GM12865 (cell line): Measurements from ENCODE around the gene ADSS1.

Experiments
- DNase-seq: peaks from one replicate; pipeline ENCODE4 v3.0.0; 2010; ENCODE audit warnings: low read depth
- H3K4me3 ChIP-seq: 2 replicates; pipeline ENCODE4 v1.5.1; 2011; ENCODE audit warnings: mild to moderate bottlenecking, low read depth, low read length, control low read depth
- TF ChIP-seq, protein P1 (sequence below): IDR thresholded peaks from 2 replicates; pipeline ENCODE4 v1.5.1; 2011; ENCODE audit warnings: low read length, control low read depth, low read depth, inconsistent platforms; ENCODE audit not compliant: insufficient read depth; ENCODE audit errors: missing control alignments

The ADSS1 gene

DNA sequence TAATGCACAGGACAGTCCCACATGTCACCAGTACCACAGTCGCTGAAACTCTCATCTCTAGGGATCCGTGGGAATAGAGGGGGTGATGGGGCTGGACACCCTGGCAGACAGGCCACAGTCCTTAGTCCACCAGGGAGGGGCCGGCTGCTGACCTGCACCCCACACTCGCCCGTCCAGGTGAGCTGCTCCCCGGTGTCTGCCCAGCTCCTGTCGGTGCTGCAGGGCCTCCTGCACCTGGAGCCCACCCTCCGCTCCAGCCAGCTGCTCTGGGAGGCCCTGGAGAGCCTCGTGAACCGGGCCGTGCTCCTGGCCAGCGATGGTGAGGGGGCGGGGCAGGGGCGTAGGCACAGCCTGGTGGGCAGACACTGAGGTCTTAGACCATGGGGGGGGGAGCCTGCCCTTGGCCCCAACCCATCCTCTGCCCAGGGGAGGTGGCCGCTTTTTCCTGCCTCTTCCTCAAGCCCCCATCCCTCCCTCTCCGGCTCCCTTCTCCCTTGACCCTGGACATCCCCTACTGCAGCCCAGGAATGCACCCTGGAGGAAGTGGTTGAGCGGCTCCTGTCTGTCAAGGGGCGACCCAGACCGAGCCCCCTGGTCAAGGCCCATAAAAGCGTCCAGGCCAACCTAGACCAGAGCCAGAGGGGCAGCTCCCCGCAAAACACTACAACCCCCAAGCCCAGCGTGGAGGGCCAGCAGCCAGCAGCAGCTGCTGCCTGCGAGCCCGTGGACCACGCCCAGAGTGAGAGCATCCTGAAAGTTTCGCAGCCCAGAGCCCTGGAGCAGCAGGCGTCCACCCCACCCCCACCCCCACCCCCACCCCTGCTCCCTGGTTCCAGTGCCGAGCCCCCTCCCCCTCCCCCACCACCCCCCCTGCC lies 17.1 kb upstream of the ADSS1 start:
- H3K4me3 ChIP-seq, result no peak overlapping the region
- TF ChIP-seq, protein P1, sequence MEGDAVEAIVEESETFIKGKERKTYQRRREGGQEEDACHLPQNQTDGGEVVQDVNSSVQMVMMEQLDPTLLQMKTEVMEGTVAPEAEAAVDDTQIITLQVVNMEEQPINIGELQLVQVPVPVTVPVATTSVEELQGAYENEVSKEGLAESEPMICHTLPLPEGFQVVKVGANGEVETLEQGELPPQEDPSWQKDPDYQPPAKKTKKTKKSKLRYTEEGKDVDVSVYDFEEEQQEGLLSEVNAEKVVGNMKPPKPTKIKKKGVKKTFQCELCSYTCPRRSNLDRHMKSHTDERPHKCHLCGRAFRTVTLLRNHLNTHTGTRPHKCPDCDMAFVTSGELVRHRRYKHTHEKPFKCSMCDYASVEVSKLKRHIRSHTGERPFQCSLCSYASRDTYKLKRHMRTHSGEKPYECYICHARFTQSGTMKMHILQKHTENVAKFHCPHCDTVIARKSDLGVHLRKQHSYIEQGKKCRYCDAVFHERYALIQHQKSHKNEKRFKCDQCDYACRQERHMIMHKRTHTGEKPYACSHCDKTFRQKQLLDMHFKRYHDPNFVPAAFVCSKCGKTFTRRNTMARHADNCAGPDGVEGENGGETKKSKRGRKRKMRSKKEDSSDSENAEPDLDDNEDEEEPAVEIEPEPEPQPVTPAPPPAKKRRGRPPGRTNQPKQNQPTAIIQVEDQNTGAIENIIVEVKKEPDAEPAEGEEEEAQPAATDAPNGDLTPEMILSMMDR, result no peak
- no peak for DNase-seq

DNA sequence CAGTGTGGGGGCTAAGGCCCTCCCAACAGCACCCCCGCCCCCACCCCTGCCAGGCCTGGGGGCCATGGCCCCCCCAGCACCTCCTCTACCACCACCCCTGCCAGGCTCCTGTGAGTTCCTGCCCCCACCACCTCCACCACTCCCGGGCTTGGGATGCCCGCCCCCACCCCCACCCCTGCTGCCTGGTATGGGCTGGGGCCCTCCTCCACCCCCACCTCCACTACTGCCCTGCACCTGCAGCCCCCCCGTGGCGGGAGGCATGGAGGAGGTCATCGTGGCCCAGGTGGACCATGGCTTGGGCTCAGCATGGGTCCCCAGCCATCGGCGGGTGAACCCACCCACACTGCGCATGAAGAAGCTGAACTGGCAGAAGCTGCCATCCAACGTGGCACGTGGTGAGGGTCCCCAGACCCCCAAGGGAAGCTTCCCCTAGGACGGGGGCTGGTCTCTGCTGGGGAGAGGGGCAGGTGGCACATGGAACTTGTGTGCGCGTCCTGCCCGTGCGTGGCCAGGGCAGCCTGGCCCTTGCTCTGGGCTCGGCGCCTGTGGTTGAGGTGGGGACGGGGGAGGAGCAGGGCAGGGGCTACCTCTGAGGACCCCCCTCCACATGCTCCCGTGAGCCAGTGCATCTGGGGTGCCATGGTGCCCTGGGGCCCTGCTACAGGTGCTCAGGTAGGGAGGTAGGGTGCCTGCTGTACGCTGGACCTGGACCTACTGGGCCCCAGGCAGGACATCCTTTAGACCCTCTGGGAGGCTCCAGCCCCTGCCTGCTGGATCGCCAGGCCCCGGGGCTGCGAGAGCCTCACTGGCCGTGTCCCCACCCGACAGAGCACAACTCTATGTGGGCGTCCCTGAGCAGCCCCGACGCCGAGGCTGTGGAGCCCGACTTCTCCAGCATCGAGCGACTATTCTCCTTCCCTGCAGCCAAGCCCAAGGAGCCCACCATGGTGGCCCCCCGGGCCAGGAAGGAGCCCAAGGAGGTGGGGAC lies 16.1 kb upstream of the ADSS1 start:
- no peak for DNase-seq
- TF ChIP-seq, protein P1, result no peak
- H3K4me3 ChIP-seq, result no peak overlapping the region

DNA sequence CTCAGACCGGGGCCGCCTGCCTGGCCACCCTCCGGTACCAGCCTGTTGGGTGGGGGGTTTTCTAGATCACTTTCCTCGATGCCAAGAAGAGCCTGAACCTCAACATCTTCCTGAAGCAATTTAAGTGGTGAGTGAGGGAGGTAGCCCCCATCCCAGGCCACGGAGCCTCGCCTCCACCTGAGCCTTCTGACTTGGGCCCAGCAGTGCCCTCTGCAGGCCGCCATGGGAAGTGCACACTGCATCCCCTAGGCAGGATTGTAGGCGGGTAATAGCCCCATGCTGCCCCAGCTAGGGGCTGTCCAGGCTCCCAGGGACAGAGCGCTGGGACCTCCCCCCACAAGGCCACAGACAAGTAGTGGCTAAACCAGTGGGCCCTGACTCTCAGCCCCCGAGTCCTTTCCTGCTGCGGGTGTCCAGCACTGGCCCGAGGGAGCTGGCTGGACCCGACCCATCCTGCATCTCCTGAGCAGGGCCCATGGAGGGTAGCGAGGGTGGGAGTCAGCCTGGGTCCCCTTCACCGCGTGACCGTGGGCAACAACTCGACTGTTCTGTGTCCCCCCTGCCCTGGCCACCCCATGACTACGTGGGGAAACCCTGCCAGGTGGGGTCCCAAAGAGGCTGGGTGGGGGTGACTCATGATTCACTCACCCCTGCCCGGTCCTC lies 15.3 kb upstream of the ADSS1 start:
- TF ChIP-seq, protein P1, result peak; percentile 98
- DNase-seq, result peak; percentile 70
- no peak overlapping the region for H3K4me3 ChIP-seq

DNA sequence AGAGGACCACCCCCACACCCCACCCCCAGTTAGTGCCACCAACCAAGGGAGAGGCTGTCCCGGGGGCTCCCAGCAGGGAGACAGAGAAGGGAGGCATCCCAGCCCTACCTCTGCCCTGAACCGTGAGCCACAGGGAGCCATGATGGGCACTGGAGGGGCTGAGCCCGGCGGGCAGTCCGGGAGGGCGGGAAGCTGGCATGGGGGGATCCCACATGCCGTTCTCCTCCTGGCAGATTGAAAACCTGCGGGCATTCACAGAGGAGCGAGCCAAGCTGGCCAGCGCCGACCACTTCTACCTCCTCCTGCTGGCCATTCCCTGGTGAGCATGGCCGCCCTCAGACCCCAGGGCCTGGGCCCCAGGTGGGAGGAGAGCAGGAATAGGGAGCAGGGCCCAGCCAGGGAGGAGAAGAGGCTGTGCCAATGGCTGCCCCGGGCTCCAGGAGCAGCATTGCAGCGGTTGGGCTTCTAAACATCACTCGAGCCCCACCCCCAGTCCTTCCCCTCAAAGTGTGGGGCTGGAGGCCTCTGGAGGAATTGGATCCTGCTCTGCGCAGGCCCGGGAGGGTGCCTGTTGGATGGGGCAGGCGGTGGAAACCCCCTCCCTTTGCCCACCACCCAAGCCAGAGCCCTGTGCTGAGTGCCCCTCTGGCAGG lies 14.5 kb upstream of the ADSS1 start:
- TF ChIP-seq, protein P1, result no peak
- no peak overlapping the region for H3K4me3 ChIP-seq
- DNase-seq, result no peak

DNA sequence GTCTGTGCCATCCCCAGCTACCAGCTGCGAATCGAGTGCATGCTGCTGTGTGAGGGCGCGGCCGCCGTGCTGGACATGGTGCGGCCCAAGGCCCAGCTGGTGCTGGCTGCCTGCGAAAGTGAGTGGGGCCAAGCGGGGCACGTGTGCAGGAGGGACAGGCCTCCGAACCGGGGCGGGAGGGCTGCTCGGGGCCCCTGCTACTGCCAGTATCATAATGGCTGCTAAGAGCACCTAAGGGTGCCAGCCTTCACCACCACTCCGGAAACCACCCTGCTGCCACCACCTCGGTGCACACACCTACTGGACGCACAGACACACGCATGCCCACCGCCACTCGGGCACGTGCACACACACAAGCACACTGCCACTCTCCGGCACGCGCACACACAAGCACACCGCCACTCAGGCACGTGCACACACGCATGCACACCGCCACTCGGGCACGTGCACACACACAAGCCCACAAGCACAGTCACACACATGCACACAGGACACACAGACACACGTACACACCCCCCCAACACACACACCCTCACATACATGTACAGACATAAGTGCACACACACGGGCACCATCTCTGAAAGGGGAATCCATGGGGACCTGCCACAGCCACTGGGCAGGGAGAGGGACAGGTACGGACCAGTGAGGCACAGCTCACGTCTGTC lies 13.8 kb upstream of the ADSS1 start:
- no peak for DNase-seq
- TF ChIP-seq, protein P1, result no peak
- no peak overlapping the region for H3K4me3 ChIP-seq
